Measurements from ENCODE around the gene GKN1.

GKN1 gene

DNA sequence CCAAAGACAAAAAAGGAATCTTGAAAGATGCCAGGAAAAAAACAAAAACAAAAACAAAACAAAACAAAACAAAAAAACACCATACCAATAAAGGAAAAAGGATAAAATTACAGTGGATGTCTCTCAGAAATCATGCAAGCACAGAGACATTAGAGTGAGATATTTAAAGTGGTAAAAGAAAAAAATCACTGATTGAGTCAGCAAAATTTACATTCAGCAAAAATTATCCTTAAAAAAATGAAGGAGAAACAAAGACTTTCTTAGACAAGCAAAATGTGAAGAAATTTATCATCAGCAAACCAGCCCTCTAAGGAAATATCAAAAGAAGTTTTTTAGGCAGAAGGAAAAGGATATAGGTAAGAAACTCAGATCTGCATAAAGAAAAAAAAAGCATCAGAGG, 10.2 kb upstream of the GKN1 start:
- DNase-seq: no peak

DNA sequence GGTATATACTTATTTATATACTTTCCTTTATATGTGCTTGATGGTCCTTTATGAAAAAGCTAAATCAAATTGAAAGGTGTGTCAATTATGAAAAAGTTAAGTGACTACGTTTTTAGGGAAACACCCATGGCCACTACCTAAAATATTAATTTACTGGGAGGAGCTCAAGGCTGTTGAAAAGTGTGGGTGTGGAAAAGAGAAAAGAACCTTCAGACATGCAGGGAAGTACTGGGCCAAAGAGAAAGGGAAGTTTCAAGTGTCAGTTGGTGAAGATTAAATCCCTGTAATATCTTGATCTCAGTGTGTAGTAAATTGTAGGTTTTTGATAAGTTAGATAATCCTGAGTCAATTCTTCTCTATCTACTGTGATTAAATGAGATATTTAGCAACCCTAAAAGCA, 6.2 kb upstream of the GKN1 start:
- no peak for DNase-seq

DNA sequence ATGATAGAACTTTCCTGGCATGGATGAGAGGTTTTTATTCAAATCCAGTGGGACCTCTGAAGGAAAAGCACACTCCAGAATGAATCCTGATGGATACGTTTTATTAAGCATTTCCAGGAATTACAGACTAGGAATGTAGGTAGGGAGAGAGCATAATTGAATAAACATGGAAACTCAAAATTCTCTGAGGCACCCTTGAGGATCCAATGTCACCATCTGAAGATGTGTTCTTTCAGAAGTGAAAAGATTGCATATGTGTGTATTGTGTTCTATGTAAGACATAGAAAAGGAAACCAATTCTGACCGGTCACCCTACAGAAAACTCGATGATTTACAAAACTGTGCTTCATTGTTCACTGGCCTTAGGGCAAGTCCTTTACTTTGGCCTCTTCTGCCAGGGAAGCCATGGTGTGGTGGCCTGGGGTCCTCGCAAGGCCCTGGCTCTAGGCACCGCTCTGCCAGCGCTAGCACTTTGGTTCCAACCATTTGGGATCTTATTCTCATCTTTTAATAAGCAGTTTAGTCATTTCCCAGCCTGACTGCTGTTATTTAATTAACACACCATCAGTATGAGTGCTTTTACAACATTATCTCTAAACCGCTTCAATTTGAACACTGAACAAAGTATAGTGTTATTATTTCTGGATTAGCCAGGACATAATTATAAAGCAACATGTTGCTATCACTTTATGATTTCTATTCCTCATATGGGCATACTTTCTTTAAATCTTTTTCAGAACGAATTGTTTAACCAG, 4.5 kb upstream of the GKN1 start:
- DNase-seq: no peak

DNA sequence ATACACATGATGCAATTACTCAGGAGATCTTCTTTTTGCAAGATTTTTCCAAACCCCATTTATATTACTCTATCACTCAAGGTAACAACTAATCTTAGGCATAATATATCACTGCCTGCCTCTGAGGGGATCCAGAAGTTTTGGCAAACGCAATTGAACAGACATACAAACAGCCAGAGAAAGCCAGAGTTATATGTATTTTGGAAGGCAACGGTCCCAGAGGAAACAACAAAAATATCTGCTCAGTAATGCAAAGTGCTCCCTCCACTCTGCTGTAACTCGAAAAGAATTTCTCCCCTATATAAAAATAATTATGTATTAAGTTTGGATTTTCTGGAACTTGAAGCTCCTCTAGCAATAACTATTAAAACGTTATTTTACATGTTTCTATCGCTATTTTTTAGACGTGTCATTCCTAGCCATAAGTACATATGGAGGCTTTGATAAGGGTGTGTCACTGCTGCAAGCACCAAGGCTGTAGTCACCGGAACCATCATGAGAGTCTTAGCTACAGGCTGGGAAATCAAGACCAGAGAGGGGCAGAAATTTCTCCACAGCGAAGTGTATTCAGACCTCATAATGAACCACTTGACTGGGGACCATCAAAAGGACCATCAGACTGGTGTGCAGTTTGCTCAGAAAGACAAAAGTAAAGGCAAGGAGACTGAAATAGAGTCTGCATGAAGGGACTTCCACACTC, 3.7 kb upstream of the GKN1 start:
- no peak for DNase-seq

DNA sequence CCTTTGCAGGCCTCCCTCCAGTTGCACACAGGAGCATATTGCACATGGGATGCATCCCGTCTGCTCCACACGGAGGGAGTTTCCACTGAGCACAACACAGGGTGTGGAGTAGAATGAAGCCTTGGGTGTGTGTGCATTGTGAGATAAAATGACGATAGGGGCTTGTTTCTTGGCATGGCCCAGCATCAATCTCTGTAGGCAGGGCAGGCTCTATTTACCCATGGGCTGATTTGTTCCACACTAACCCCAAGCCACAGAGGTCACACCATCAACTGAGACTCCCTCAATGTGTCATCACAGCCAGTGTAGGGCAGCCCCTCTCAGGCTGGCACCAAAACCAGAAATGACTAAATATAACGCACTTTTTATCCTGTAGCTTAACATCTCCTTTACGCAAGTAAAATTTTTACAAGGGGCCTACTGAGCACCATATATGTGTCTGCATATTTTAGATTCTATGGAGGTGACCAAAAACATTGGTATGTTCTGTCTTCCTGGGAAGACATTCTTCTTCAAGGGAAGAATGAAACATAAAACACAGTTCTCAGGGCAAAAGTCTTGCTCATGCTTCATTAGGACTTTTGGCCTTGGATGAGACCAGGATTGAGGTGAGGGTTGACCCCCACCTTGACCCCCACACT, 2.7 kb upstream of the GKN1 start:
- DNase-seq: no peak

DNA sequence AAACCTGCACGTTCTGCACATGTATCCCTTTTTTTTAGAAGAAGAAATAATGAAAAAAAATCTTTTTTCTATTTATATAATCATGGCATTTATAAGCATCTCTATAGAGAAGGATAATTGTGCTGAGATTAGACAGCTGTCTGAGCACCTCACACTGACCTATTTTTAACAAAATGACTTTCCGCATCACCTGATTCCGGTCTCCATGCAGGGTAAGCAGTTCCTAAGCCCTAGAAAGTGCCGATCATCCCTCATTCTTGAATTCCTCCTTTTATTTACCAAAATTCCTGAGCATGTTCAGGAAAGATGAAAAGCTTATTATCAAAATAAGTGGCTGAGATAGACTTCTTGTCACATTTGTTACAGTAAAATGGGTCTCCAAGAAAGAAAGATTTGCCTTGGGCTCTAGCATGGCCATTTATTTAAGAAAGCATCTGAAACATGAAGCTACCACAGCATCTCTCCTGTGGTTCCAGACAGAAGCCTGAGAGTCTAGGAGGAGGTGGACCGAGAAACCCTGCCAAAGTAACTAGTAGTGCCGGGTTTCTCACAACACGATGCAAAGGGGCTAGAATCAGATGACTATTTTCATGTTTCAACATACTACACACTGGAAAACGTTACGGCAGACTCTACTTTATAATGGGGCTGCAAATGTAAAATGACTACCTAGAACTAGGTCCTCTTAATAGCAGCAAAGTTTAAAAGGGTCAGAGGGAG, 670 bp downstream of the GKN1 start:
- no peak for DNase-seq

DNA sequence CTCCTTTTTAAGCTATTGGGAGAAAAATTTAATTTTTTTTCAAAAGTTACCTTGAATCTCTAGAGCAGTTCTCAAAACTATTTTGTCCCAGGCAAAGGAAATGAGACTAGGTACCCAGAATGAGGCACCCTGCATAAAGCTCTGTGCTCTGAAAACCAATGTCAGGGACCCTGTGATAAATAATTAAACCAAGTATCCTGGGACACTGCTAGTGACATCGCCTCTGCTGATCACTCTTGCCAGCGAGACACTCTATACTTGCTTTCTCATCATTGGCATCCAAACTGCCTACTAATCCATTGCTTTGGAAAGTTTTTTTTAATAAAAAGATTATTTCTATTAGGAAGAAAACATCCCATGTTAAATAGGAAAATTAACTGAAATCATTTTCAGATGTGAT, 1.4 kb downstream of the GKN1 start:
- DNase-seq: no peak

DNA sequence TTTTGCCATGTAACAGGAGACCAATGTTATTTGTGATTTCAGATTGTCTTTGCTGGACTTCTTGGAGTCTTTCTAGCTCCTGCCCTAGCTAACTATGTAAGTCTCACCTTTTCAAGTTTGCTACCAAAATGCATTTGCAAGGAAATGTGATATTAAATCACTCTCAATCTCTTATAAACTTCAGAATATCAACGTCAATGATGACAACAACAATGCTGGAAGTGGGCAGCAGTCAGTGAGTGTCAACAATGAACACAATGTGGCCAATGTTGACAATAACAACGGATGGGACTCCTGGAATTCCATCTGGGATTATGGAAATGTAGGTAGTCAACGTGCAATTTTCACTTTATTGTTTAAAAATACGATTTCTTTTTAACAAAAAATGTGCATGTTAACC, 3.0 kb downstream of the GKN1 start:
- no peak for DNase-seq

DNA sequence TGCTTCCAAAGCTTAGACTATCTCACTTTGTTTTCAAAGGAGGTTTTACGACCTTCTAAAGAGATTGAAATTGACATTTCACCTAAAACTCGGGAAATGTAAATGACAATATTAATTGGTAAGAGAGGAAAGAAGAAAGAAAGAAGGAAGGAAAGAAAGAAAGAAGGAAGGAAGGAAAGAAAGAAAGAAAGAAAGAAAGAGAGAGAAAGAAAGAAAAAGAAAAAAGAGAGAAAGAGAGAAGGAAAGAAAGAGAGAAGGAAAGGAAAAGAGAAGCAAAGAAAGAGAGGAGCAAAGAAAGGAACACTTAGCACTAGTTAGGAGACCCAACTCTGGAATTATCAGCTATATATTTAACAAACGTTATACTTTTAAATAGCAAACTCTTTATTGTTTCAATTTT, 3.7 kb downstream of the GKN1 start:
- DNase-seq: no peak

DNA sequence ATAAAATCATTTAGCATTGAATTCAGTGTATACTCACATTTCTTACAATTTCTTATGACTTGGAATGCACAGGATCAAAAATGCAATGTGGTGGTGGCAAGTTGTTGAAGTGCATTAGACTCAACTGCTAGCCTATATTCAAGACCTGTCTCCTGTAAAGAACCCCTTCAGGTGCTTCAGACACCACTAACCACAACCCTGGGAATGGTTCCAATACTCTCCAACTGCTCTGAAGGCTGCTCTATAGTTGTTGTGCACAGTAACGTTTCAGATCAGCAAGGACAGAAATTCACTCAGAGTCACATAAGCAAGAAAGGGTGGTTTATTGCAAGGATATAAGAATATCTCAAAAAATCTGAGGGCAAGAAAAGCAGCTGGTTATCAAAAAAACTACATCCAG, 6.5 kb downstream of the GKN1 start:
- no peak for DNase-seq

DNA sequence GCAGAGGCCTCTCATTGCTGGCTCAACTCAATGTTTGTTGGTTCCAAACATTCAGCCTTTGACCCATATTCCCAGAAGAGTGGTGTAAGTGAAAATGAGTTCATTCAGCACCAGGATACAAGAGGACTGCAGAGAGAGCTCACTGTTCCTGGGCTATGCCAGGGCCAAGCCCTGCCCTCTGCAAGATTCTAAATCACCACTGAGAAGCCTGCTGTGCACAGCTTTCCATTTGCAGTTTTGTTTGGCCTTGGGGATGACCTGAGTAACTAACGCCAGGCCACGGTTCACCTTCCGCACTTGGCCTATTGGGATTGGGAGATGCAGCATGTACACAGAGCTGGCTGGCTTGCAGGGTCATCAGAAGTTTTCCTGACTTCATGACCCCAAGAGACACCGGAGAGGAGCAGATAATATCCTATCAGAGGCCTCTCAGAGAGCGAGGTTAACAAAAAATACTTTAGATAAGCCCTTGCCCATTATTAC, 12.6 kb downstream of the GKN1 start:
- DNase-seq: no peak

DNA sequence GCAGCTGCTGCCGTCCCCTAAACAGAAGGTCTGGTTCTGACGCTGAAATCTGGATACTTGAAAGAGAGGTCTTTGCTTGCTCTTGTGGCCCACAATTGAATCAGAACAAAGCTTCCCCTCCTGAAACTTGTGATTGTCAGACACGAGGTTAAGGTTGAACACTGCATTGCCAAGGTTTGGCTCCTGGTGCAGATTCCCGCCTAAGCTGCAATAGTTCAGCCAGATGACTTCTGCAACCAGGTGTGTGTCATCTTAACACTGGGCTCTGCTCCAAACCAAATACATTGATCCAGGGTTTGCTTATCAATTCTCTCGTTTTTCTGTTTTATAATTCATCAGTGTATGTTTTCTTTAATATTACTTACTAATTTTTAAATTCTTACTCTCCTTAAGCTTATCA, 14.6 kb downstream of the GKN1 start:
- no peak for DNase-seq

DNA sequence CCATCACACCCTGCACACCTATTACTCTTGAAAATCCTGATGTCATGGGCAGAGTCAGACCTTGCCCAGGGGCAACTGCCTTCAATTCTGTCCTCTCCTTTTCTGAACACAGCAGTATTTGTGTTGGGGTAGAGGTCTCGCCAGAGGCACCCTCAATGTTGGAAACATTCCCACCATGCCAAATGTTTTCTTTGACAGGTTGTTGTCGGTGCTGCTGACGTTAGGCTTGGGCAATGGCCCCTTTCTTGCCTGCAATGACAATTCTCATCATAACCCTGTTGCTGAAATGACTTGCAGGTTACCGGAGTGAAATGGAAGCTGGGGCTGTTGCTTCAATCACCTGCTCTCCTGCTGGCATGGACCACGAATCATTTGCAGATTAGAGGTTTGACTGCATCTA, 17.9 kb downstream of the GKN1 start:
- no peak for DNase-seq

DNA sequence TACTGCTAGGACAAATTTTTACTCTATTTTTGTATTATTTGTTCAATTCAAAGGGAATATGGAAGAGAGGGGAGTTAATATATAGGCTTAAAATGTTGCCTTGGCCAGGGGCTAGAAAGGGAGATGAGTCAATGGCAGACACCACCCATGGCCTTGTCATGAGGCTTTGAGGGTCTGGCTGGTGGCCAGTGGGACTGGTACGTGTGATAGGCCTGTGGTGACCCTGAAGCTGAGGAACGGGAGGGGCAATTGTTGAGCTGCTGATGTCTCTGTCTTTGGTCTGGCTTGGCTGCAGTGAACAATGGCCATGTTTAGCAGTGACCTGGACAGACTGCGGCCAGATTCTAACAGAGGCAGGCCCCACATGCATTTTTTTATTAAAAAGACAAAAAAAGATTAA, 18.5 kb downstream of the GKN1 start:
- DNase-seq: no peak

DNA sequence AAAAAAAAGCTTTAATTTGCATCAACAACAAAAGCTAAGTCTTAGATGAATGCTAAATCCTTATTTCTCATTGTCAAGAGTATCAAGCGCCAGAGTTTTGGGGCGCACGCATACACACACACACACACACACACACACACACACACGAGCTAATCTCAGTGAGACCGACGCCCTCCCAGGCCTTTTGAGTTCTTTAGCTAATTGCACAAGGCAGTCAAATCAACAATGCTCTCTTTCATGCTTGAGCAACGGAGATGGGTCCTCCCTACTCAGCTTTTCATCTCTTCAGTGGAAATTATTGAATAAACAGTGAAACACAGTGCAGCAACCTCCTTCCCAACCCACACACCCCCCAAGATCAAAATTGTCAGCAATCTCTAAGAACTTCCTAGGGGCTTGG, 19.2 kb downstream of the GKN1 start:
- no peak for DNase-seq

DNA sequence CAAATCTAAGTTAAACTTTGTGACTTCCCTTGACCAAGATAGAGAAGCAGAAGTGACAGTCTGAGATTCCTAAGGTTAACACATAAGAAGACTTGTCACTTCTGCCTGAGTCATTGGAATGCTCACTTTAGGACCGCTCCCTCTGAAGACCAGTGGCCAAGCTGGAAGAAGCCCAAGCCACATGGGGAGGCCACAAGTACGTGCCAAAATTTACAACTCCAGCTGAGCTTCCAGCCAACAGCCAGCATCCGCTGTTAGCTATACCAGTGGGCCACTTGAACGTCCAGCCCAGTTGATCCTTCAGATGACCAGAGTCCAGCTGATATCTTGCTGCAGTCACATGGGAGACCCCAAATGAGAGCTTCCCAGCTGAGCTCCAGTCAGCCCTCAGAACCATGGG, 20.4 kb downstream of the GKN1 start:
- DNase-seq: no peak

DNA sequence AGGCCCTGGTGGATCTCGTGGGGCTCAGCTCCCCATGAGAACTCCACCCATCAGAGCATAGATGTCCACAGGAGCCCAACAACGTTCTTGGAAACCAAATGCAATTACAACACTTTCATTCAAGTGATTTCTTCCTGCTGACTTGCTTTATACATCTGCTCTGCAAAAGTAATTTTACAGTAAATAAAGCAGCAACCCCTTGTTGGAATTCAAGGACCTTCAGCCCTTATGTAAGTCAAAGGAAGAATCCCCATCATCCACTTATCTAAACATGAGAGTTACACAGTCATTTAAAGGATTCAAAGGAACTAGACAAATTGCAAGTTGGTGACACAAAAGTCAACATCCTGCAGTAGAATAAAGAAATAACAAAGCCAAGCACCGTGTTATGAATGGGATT, 21.5 kb downstream of the GKN1 start:
- no peak for DNase-seq

DNA sequence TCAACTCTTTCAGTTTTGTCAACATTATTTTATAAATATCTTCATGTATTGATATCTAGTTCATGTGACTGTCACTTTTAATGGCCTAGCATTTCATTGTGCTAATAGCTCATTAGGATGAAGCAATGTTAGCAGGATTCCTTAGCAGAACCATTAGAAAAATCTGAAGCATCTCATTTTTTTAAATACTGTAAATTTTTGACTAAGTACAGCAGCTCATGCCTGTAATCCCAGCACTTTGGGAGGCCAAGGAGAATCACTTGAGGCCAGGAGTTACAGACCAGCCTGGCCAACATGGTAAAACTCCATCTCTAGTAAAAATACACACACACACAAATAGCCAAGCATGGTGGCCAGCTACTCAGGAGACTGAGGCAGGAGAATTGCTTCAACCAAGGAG, 23.0 kb downstream of the GKN1 start:
- no peak for DNase-seq

DNA sequence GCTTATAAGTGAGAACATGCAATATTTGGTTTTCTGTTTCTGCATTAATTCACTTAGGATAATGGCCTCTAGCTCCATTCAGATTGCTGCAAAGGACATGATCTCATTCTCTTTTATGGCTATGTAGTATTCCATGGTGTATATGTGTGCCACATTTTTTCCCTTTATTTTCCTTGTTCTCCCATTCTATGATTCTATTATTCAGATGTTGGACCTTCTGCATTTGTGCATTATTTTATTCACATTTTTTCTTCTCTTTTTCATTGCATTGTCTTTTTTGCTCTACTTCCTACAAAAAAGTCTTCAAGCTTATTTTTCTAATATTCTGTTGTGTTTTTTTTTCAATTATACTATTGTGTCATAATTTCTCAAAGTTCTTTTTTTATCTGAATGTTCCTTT, 27.4 kb downstream of the GKN1 start:
- DNase-seq: no peak

DNA sequence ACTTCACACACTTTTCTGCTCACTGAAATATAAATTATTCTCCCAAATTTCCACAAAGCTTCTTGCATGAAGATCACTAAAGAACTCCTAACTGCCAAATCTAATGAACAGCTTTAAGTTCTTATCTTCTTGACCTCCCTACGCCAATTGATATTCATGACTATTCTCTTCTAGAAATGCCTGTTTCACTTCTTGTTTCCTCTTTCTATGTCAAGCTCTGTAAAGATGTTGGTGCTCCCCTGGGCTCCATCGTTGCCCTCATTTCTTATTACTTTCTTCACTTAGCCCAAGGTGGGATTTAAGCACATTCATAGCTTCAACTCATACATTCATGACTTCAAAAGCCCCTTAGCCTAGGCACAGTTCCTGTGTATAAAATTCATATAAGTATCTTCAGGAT, 29.3 kb downstream of the GKN1 start:
- no peak for DNase-seq

DNA sequence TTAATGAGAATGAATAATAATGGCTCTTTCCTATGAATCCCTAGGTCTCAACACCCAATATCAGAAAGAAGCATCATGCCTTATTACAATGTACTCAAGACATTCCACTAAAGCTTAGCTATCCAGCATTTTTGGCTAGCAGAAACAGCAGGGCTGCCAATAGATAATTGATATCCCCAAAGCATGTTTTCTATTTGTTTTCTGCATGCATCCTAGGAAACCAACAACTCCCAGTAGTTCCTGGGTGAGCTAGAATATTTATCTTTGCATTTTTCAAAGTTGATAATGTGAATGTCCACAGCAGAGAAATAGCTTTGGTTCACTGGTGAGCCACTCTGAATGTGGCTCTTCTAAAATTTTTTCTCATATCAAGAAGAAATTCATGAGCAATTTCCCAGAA, 32.7 kb downstream of the GKN1 start:
- DNase-seq: no peak

DNA sequence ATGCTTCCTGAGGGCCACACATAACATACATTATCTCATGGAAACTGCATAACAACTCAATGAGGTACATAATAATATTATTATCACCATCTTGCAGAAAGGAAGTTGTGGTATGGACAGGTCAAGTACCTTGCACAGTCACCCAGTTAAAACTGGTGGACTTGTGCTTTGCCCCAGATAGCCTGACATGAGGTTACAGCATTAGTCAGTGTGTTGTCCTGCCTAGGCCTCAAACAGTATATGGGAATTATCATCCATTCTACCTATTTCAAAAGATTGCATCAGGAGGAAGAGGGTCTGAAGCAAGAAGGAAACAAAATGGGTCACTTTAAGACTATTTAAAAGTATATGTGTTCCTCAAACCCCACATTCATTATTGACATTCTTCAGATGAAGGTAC, 33.2 kb downstream of the GKN1 start:
- DNase-seq: no peak

DNA sequence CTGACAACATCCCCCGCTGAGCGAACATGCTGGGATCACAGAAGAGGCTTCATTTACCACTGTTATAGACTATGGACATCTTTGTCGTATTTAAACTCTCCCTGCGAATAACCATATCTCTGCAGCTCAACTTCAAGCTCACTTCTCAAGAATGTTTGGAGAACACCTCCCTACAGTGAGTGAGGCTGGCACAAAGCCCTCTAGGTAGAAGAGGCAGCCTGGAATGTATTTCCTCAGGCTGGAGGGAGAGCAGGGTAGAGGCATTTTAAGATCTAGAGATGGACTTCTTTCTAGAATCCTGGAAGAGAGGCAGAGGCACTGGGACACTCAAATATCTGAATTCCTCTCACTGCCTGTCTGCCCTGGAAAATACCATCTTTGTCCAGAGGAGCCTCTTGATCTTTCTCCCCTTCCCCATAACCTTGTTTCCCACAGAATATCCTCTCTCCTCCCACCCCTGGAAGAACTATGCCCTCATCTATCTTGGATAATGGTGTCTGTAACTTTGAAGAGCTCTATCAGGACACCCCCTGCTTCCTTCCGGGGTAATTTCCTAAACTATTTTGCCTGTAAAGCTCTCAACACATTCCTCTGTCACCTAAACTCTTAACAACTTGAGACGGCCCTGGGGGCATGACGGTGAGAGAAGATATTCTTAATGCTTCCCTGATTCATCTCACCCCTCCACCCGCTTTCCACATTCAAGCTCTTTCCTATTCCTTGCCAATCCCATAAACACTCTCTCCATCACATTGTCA, 36.2 kb downstream of the GKN1 start:
- no peak for DNase-seq
